NCI-H2171 (cell line): ENCODE results near the gene CALM1.

Experiments
- DNase-seq: peaks from one replicate; lab custom pipeline; 2025; lab: John Stamatoyannopoulos, UW

Gene CALM1

GRCh38 chr14:90443161-90444076 lies 46.6 kb downstream of the CALM1 start:
- no peak for DNase-seq

- DNase-seq, result peak; percentile 77
Measured at GRCh38 chr14:90444077-90444696, 47.4 kb downstream of the CALM1 start.

- DNase-seq, result no peak
Measured at GRCh38 chr14:90445011-90445410, 48.2 kb downstream of the CALM1 start.

GRCh38 chr14:90446405-90446804 lies 49.6 kb downstream of the CALM1 start:
- no peak for DNase-seq

- no peak for DNase-seq
Measured at GRCh38 chr14:90447720-90448497, 51.1 kb downstream of the CALM1 start.

- DNase-seq, result no peak
Measured at GRCh38 chr14:90449411-90449810, 52.6 kb downstream of the CALM1 start.

GRCh38 chr14:90450151-90450550 lies 53.3 kb downstream of the CALM1 start:
- DNase-seq, result no peak

- DNase-seq, result no peak
Measured at GRCh38 chr14:90450667-90451066, 53.8 kb downstream of the CALM1 start.

GRCh38 chr14:90451443-90451842 lies 54.6 kb downstream of the CALM1 start:
- DNase-seq, result no peak

GRCh38 chr14:90451961-90452360 lies 55.1 kb downstream of the CALM1 start:
- no peak for DNase-seq

- DNase-seq, result no peak
Measured at GRCh38 chr14:90452366-90452765, 55.5 kb downstream of the CALM1 start.

GRCh38 chr14:90453401-90453951 lies 56.6 kb downstream of the CALM1 start:
- peak; percentile 35 for DNase-seq

GRCh38 chr14:90454041-90455000 lies 57.5 kb downstream of the CALM1 start:
- peak; percentile 85 for DNase-seq

GRCh38 chr14:90455100-90455571 lies 58.3 kb downstream of the CALM1 start:
- DNase-seq, result no peak

- no peak for DNase-seq
Measured at GRCh38 chr14:90456551-90456950, 59.7 kb downstream of the CALM1 start.

- no peak for DNase-seq
Measured at GRCh38 chr14:90457186-90457585, 60.4 kb downstream of the CALM1 start.
